GM18868 (cell line): ENCODE results near the gene ZSWIM6.

Experiments used
- ATAC-seq: cut with Tn5 transposase; IDR thresholded peaks from one replicate; pipeline ENCODE4 v1.9.1; 2021; ENCODE audit warnings: mild to moderate bottlenecking, moderate library complexity; ENCODE audit not compliant: unreplicated experiment

Gene ZSWIM6

GRCh38 chr5:61306531-61307131 is 25.4 kb upstream of the ZSWIM6 start:
- peak; percentile 76 for ATAC-seq

- ATAC-seq: no peak
These were observed 24.9 kb upstream of the ZSWIM6 start for GRCh38 chr5:61307191-61307590.

GRCh38 chr5:61307611-61308010 is 24.4 kb upstream of the ZSWIM6 start:
- ATAC-seq: no peak

- no peak for ATAC-seq
These were observed 23.3 kb upstream of the ZSWIM6 start for GRCh38 chr5:61308712-61309111.

GRCh38 chr5:61309115-61309514 is 22.9 kb upstream of the ZSWIM6 start:
- ATAC-seq: no peak

GRCh38 chr5:61311056-61311610 is 20.9 kb upstream of the ZSWIM6 start:
- no peak for ATAC-seq

GRCh38 chr5:61311836-61312808 is 19.9 kb upstream of the ZSWIM6 start:
- ATAC-seq: no peak

GRCh38 chr5:61313960-61314681 is 17.9 kb upstream of the ZSWIM6 start:
- no peak for ATAC-seq

- no peak for ATAC-seq
These were observed 13.7 kb upstream of the ZSWIM6 start for GRCh38 chr5:61318376-61318775.

- peak; percentile 99 for ATAC-seq
These were observed 12.5 kb upstream of the ZSWIM6 start for GRCh38 chr5:61319388-61320146.

- no peak for ATAC-seq
These were observed 11.2 kb upstream of the ZSWIM6 start for GRCh38 chr5:61320860-61321259.

GRCh38 chr5:61321669-61322068 is 10.4 kb upstream of the ZSWIM6 start:
- no peak for ATAC-seq

- ATAC-seq: no peak
These were observed 9.0 kb upstream of the ZSWIM6 start for GRCh38 chr5:61322738-61323725.

- peak; percentile 41 for ATAC-seq
These were observed 4.0 kb upstream of the ZSWIM6 start for GRCh38 chr5:61327760-61328753.

GRCh38 chr5:61328791-61329549 is 3.1 kb upstream of the ZSWIM6 start:
- no peak for ATAC-seq

- no peak for ATAC-seq
These were observed 2.4 kb upstream of the ZSWIM6 start for GRCh38 chr5:61329550-61330128.

- no peak for ATAC-seq
These were observed 1.7 kb upstream of the ZSWIM6 start for GRCh38 chr5:61330341-61330844.
